Measurements from ENCODE around the gene INO80E.

The INO80E gene

GRCh38 chr16:30006659-30007377 lies 10.8 kb downstream of the INO80E start:
- H3K4me3 ChIP-seq (ENCODE audit: low read depth, low read length) = no peak overlapping the region
- DNase-seq (ENCODE audit: low read depth) = no peak
- TF ChIP-seq CTCF (IDR thresholded peaks at IDR 0.05; ENCODE audit: insufficient read depth, low read depth, low read length, missing control alignments) = no peak

- no peak overlapping the region for H3K4me3 ChIP-seq (ENCODE audit: low read depth, low read length)
- TF ChIP-seq CTCF (IDR thresholded peaks at IDR 0.05; ENCODE audit: insufficient read depth, low read depth, low read length, missing control alignments) = no peak
- no peak for DNase-seq (ENCODE audit: low read depth)
Measured at GRCh38 chr16:30007378-30007895, 11.4 kb downstream of the INO80E start.

- no peak for DNase-seq (ENCODE audit: low read depth)
- TF ChIP-seq CTCF (IDR thresholded peaks at IDR 0.05; ENCODE audit: insufficient read depth, low read depth, low read length, missing control alignments) = no peak
- no peak overlapping the region for H3K4me3 ChIP-seq (ENCODE audit: low read depth, low read length)
Measured at GRCh38 chr16:30009085-30009862, 13.2 kb downstream of the INO80E start.

GRCh38 chr16:30009990-30010843 lies 14.2 kb downstream of the INO80E start:
- no peak overlapping the region for H3K4me3 ChIP-seq (ENCODE audit: low read depth, low read length)
- TF ChIP-seq CTCF (IDR thresholded peaks at IDR 0.05; ENCODE audit: insufficient read depth, low read depth, low read length, missing control alignments) = no peak
- DNase-seq (ENCODE audit: low read depth) = no peak

GRCh38 chr16:30010844-30011713 lies 15.0 kb downstream of the INO80E start, which contains the start of gene DOC2A:
Gene DOC2A, minus strand, starts transcription at chr16:30011027. Its CDS starts 805 bp downstream, at chr16:30010222.
- H3K4me3 ChIP-seq (ENCODE audit: low read depth, low read length) = peak within 1 kb of the TSS; percentile 23; the same call in 1 of the 2 replicates
- no peak for TF ChIP-seq CTCF (IDR thresholded peaks at IDR 0.05; ENCODE audit: insufficient read depth, low read depth, low read length, missing control alignments)
- DNase-seq (ENCODE audit: low read depth) = no peak

Data from GM12865 (cell line).